GM18508 (cell line): ENCODE data around the gene SAMSN1.
"Not testable (repeated sequence)": the region's sequence is repeated elsewhere in the genome, so short reads cannot be mapped to it uniquely, and the experiment has no call there.

ENCODE experiments used
- ATAC-seq: cut with Tn5 transposase; IDR thresholded peaks from one replicate; pipeline ENCODE4 v1.9.1; 2021; ENCODE audit warnings: moderate number of reproducible peaks; ENCODE audit not compliant: insufficient read depth, unreplicated experiment

SAMSN1 gene

DNA sequence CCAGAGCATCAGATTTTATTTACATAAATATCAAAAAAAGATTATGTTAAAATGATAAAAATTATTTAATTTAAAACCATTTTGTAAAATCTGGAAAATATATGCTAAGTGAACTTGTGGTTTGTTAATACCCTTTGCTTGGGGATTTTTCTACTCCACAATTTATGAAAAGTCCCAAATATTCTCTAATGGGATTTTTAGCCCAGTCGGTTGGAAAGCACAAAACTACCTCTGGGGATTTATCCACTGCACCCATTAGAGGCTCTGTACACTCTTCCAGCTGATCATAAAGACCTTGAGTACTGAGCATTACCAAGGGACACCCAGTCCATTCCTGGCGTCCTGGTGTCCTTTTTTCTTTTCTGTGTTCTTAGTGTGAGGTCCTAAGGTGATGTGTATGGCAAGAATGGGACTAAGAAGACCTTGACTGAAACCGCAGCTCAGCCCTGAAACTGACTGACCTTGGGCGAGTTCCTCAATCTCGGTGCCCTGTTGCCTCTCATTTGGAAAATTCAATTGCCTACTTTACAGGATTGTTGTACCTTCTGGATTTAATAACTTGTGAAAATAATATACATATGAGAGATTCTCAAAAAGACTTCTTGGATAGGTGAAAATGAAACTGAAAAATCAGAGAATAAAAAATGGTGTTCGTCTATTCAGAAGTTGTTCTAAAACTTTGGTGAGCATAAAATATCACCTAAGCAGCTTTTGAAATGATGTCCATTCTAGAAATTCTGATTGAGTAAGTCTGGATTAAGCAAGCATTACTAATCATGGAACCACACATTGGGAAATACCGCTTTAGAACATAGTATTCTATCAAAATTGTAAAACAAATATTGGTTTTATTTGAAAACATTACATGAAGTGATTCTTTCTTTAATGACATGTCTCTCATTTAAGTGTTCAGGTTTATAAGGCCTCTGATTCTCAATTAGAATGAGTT lies 21.5 kb upstream of the SAMSN1 start:
- no peak for ATAC-seq

- no peak for ATAC-seq
Measured at GRCh38 chr21:14566894-14567293, 20.8 kb upstream of the SAMSN1 start.

GRCh38 chr21:14562959-14563358 lies 16.8 kb upstream of the SAMSN1 start:
- no peak for ATAC-seq

- ATAC-seq: no peak
Measured at GRCh38 chr21:14560555-14560954, 14.4 kb upstream of the SAMSN1 start.

DNA sequence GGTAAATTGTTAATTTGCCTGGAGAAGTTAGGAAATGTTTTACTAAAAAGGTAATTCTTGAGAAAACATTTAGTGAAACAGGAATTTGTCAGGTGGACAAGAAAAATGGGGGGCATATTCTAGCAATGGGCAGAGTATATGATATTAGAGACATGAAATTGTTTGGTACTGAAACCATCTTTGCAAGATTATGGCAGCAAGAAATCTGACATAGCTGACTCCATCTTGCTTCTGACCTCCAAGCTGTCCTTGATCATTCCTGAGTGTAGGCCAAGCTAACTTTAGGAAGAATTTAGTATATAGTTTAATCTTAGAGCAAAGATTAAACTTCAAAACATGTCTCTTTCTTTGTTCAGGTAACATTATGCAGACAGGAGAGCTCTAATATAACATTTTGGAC lies 14.0 kb upstream of the SAMSN1 start:
- no peak for ATAC-seq

- no peak for ATAC-seq
Measured at GRCh38 chr21:14559102-14559501, 13.0 kb upstream of the SAMSN1 start.

GRCh38 chr21:14557413-14557812 lies 11.3 kb upstream of the SAMSN1 start:
- no peak for ATAC-seq

GRCh38 chr21:14554948-14555347 lies 8.8 kb upstream of the SAMSN1 start:
- ATAC-seq: no peak

GRCh38 chr21:14553422-14553821 lies 7.3 kb upstream of the SAMSN1 start:
- ATAC-seq: no peak

GRCh38 chr21:14551741-14552140 lies 5.6 kb upstream of the SAMSN1 start:
- ATAC-seq: no peak

DNA sequence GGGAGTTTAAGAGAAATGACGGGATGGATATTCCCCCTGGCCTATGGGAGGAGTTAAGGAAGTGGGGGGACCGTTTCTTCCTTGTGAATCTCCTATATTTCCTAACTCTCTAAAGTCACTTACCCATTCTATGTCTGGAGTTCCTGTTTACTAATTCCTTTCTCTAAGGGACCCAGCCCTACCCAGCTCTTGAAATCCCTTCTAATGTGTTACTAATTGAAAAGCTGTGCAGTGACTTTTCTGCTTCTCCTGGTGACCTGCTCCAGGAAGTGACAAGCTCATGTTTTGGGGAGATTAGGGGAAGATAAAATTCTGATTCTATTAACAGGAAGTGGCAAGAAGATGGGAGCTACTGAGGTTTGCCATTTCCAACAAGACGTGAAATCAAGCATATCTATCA lies 4.0 kb upstream of the SAMSN1 start:
- no peak for ATAC-seq

DNA sequence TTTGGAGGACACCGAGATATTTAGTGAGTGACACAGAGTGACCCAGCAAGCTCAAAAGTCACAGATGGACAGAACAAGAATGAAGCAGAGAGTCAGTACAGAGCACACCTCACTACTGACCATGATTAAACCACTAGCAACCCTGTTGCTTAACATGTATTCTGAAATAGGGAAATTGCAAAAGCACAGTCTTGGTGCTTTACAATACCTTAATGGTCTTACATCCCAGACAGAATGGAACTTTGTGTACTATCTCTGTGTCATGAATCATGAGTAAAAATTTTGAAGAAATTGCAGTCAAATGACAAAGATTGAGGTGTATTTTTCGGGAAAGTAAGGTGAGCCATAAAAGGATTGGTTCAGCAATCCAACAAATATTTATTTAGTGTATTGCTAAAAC lies 2.7 kb upstream of the SAMSN1 start:
- no peak for ATAC-seq

DNA sequence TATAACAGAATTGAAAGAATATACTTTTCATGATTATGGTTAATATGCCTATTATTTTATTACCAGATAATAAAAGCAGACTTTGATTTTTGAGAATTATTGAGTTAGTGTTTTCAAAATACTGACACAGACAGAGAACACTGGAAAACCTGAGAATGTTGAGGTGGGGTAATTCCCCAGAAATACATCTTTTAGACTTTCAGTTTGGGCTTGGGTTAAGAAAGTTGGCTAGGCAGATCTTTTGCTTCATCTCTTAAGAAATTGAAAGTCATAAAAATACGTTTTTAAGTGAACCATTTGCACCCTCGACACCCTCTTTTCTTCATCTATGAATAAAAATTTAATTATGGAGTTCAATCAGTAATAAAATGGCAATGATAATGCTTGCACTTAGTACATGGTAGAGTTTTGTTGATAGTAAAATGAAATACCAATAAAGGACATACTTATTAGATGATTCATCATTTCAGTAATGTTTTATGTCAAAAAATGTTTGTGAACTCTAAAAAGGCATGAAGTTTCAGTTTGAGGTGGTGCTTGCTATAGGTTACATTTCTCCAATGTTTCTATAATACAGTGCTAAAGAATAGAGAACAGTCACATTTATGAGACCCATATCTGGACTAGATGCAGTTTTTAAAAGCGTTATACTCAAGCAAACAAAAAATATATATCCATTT lies 1.9 kb upstream of the SAMSN1 start:
- ATAC-seq: no peak

- ATAC-seq: not testable (repeated sequence)
Measured at GRCh38 chr21:14546719-14547118, 604 bp upstream of the SAMSN1 start.

- no peak for ATAC-seq
Measured at GRCh38 chr21:14543983-14544382, 2.1 kb downstream of the SAMSN1 start.

GRCh38 chr21:14542638-14543037 lies 3.5 kb downstream of the SAMSN1 start:
- no peak for ATAC-seq

DNA sequence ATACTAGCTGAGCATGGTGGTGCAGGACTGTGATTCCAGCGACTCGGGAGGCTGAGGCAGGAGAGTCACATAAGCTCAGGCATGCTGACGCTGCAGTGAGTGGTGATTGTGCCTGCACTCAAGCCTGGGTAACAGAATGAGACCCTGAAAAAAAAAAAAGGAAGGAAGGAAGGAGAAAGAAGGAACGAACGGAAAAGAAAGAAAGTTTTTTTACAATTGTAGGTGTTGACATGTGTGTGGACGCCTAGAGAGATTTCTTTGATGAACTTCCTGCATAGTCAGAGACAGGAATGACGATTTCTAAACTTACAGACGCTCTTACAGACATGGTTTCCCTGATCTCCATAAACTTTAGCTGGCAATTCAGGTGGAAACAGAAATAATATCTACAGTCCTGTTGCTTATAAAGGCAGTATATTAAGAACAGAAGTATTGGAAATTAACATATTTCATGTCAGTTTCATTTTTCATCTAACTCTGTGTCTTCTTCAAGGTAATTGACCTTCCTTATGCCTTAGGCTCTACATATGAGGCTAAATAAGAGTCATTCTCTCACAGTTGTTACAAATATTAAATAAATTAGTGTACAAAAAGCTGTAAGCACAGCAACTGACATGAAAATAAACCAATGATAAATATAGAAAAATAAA lies 4.1 kb downstream of the SAMSN1 start:
- ATAC-seq: no peak

- no peak for ATAC-seq
Measured at GRCh38 chr21:14538483-14538882, 7.6 kb downstream of the SAMSN1 start.

GRCh38 chr21:14536929-14537328 lies 9.2 kb downstream of the SAMSN1 start:
- no peak for ATAC-seq

GRCh38 chr21:14535702-14536101 lies 10.4 kb downstream of the SAMSN1 start:
- ATAC-seq: no peak
